NB4 (cell line): ENCODE measurements around the gene GRHL1.

Source experiments
- DNase-seq: peaks from one replicate; pipeline ENCODE4 v3.0.0; 2010; ENCODE audit warnings: low read depth
- H3K4me3 ChIP-seq: one replicate; pipeline ENCODE4 v1.5.1; 2011; ENCODE audit warnings: mild to moderate bottlenecking, low read depth, low read length, moderate library complexity
- CTCF ChIP-seq: IDR thresholded peaks from one replicate; pipeline ENCODE4 v1.5.1; 2012; ENCODE audit warnings: low read depth, low read length
- MAX ChIP-seq: IDR thresholded peaks from 2 replicates; pipeline ENCODE4 v1.6.1; 2011; ENCODE audit warnings: low read depth, low read length
- MYC ChIP-seq: IDR thresholded peaks from 2 replicates; pipeline ENCODE4 v1.6.1; 2011; ENCODE audit warnings: low read depth, low read length
- POLR2A ChIP-seq: IDR thresholded peaks from 2 replicates; pipeline ENCODE4 v1.6.1; 2011; ENCODE audit warnings: mild to moderate bottlenecking; ENCODE audit not compliant: insufficient read length; ENCODE audit errors: extremely low read depth

The GRHL1 gene

GRCh38 chr2:10047616-10048500 lies 96.4 kb downstream of the GRHL1 start:
- TF ChIP-seq CTCF (no peak), POLR2A (no peak), MYC (no peak), MAX (no peak)
- no peak overlapping the region for H3K4me3 ChIP-seq
- no peak for DNase-seq

- peak; percentile 70 for DNase-seq
- peak; percentile 58 for TF ChIP-seq CTCF
- TF ChIP-seq POLR2A = no peak
- TF ChIP-seq MAX = no peak
- no peak for TF ChIP-seq MYC
- H3K4me3 ChIP-seq = no peak overlapping the region
These were observed 97.1 kb downstream of the GRHL1 start for GRCh38 chr2:10048501-10049171.
